IMR-90 (cell line): ENCODE results near the gene SH3BP5. TPM values are rescaled to one million over a fixed set of nuclear protein-coding genes. Genes with fewer than 3 reads are reported as not detected.

ENCODE experiments used
- ATAC-seq: fragments of 200-7000 bp; cut with Tn5 transposase; 2 replicates; pipeline ENCODE4 v1.9.1; 2020; ENCODE audit warnings: low read depth, mild to moderate bottlenecking, moderate library complexity
- BruUV-seq: library from RNA; stranded (reverse); fragments of 400-500 nt; replicated peaks from 2 replicates; lab custom pipeline; 2021; lab: Mats Ljungman, UMichigan
- CTCF ChIA-PET: fragments of 300-600 bp; formaldehyde crosslinking; extraction: SDS; loops from one replicate; lab custom pipeline; 2021; ENCODE audit warnings: antibody characterized with exemption; lab: Yijun Ruan, JAX
- POLR2A ChIA-PET: fragments of 300-600 bp; sonication (Branson Sonifier 250); formaldehyde crosslinking; loops from one replicate; lab custom pipeline; 2022; ENCODE audit warnings: antibody characterized with exemption; ENCODE audit not compliant: unreplicated experiment; lab: Charles Lee
- DNase-seq: peaks from one replicate; pipeline ENCODE4 v3.0.0; 2013
- H2AFZ ChIP-seq: replicated peaks from 2 replicates; pipeline ENCODE3; 2013; ENCODE audit warnings: low read length, mild to moderate bottlenecking; ENCODE audit not compliant: poor library complexity
- H2AK5ac ChIP-seq: 2 replicates; pipeline ENCODE4 v1.6.1; 2013; ENCODE audit warnings: low read depth, low read length, inconsistent platforms
- H2AK9ac ChIP-seq: replicated peaks from 2 replicates; pipeline ENCODE3; 2013; ENCODE audit warnings: mild to moderate bottlenecking, low read depth, low read length, moderate library complexity; ENCODE audit not compliant: poor library complexity
- H2BK120ac ChIP-seq: 2 replicates; pipeline ENCODE4 v1.6.1; 2013; ENCODE audit warnings: low read depth, low read length, inconsistent platforms
- H2BK15ac ChIP-seq: 3 replicates; pipeline ENCODE4 v1.6.1; 2013; ENCODE audit warnings: low read depth, low read length, inconsistent platforms
- H2BK20ac ChIP-seq: 2 replicates; pipeline ENCODE4 v1.6.1; 2013; ENCODE audit warnings: low read depth, mild to moderate bottlenecking, inconsistent platforms, low read length, moderate library complexity
- H2BK5ac ChIP-seq: 2 replicates; pipeline ENCODE4 v1.6.1; 2013; ENCODE audit warnings: mild to moderate bottlenecking, low read depth, low read length, inconsistent platforms; ENCODE audit not compliant: poor library complexity, severe bottlenecking
- H3K14ac ChIP-seq: replicated peaks from 2 replicates; pipeline ENCODE4 v1.6.1; 2013; ENCODE audit warnings: low read depth, low read length, inconsistent platforms
- H3K18ac ChIP-seq: 2 replicates; pipeline ENCODE4 v1.6.1; 2013; ENCODE audit warnings: low read depth, low read length, control low read depth
- H3K23ac ChIP-seq: 2 replicates; pipeline ENCODE4 v1.6.1; 2013; ENCODE audit warnings: low read depth, low read length, inconsistent platforms
- H3K27ac ChIP-seq: 2 replicates; pipeline ENCODE4 v1.5.1; 2013; ENCODE audit warnings: mild to moderate bottlenecking, control low read depth, low read length; ENCODE audit not compliant: insufficient read depth
- H3K27me3 ChIP-seq: 2 replicates; pipeline ENCODE4 v1.6.1; 2013; ENCODE audit warnings: low read length; ENCODE audit not compliant: control insufficient read depth, insufficient read depth
- H3K36me3 ChIP-seq: 2 replicates; pipeline ENCODE4 v1.6.1; 2013; ENCODE audit warnings: low read length, mixed read lengths; ENCODE audit not compliant: control insufficient read depth, insufficient read depth
- H3K4ac ChIP-seq: 2 replicates; pipeline ENCODE4 v1.6.1; 2013; ENCODE audit warnings: low read depth, low read length, inconsistent platforms
- H3K4me1 ChIP-seq: 2 replicates; pipeline ENCODE4 v1.6.1; 2013; ENCODE audit warnings: low read length, mixed read lengths; ENCODE audit not compliant: control insufficient read depth, insufficient read depth
- H3K4me2 ChIP-seq: 2 replicates; pipeline ENCODE4 v1.6.1; 2013; ENCODE audit warnings: low read depth, mild to moderate bottlenecking, control low read depth, low read length, moderate library complexity
- H3K4me3 ChIP-seq: 2 replicates; pipeline ENCODE4 v1.5.1; 2013; ENCODE audit warnings: low read depth, mild to moderate bottlenecking, control low read depth, low read length, moderate library complexity; ENCODE audit not compliant: insufficient read depth
- H3K56ac ChIP-seq: 2 replicates; pipeline ENCODE4 v1.6.1; 2013; ENCODE audit warnings: low read length, inconsistent platforms; ENCODE audit not compliant: insufficient read depth; ENCODE audit errors: extremely low read depth
- H3K79me1 ChIP-seq, 2 experiments: 2 replicates each; pipeline ENCODE4 v1.6.1; 2013; ENCODE audit warnings: low read length in 2 of 2, inconsistent platforms in 1 of 2, low read depth in 1 of 2
- H3K9ac ChIP-seq: 2 replicates; pipeline ENCODE4 v1.6.1; 2013; ENCODE audit warnings: low read depth, low read length, control low read depth
- H3K9me1 ChIP-seq: 2 replicates; pipeline ENCODE4 v1.6.1; 2013; ENCODE audit warnings: low read length, inconsistent platforms; ENCODE audit not compliant: insufficient read depth
- H3K9me3 ChIP-seq: 2 replicates; pipeline ENCODE4 v1.6.1; 2013; ENCODE audit warnings: low read length; ENCODE audit not compliant: control insufficient read depth, insufficient read depth
- H4K20me1 ChIP-seq: 2 replicates; pipeline ENCODE4 v1.6.1; 2013; ENCODE audit warnings: low read length, inconsistent platforms; ENCODE audit not compliant: insufficient read depth
- H4K5ac ChIP-seq: 2 replicates; pipeline ENCODE4 v1.6.1; 2013; ENCODE audit warnings: mild to moderate bottlenecking, low read depth, low read length, control low read depth
- H4K8ac ChIP-seq, 2 experiments: 2 replicates each; pipeline ENCODE4 v1.6.1; 2013; ENCODE audit warnings: low read depth in 2 of 2, low read length in 2 of 2, control low read depth in 1 of 2, inconsistent platforms in 1 of 2
- H4K91ac ChIP-seq: 2 replicates; pipeline ENCODE4 v1.6.1; 2013; ENCODE audit warnings: low read depth, low read length, inconsistent platforms; ENCODE audit not compliant: insufficient read depth
- BHLHE40 ChIP-seq: fragments of 150-350 bp; IDR thresholded peaks from 2 replicates; pipeline ENCODE4 v1.6.1; 2016; ENCODE audit warnings: mild to moderate bottlenecking, low read depth, low read length
- CEBPB ChIP-seq: IDR thresholded peaks from 2 replicates; pipeline ENCODE4 v1.6.1; 2012; ENCODE audit warnings: low read depth, low read length, improper control_type of control experiment
- CHD1 ChIP-seq: IDR thresholded peaks from 2 replicates; pipeline ENCODE4 v1.6.1; 2012; ENCODE audit warnings: low read depth, low read length, improper control_type of control experiment
- CTCF ChIP-seq: conservative IDR thresholded peaks from 2 replicates; pipeline ENCODE4 v1.5.1; 2012; ENCODE audit warnings: mild to moderate bottlenecking, low read depth, low read length, improper control_type of control experiment
- ELK1 ChIP-seq: fragments of 150-350 bp; IDR thresholded peaks from 2 replicates; pipeline ENCODE4 v1.6.1; 2016; ENCODE audit warnings: low read depth, mild to moderate bottlenecking, low read length, moderate library complexity, borderline replicate concordance
- FOS ChIP-seq: fragments of 150-350 bp; IDR thresholded peaks from 2 replicates; pipeline ENCODE4 v1.6.1; 2016; ENCODE audit warnings: low read depth, low read length
- MAFK ChIP-seq: IDR thresholded peaks from 2 replicates; pipeline ENCODE4 v1.6.1; 2012; ENCODE audit warnings: low read depth, low read length, improper control_type of control experiment
- MAZ ChIP-seq: IDR thresholded peaks from 2 replicates; pipeline ENCODE4 v1.6.1; 2012; ENCODE audit warnings: low read depth, mild to moderate bottlenecking, low read length, improper control_type of control experiment, moderate library complexity, borderline replicate concordance
- MXI1 ChIP-seq: IDR thresholded peaks from 2 replicates; pipeline ENCODE4 v1.6.1; 2012; ENCODE audit warnings: low read depth, mild to moderate bottlenecking, low read length, moderate library complexity, borderline replicate concordance
- NFE2L2 ChIP-seq: fragments of 150-350 bp; IDR thresholded peaks from 2 replicates; pipeline ENCODE4 v1.6.1; 2016; ENCODE audit warnings: low read depth, mild to moderate bottlenecking, low read length
- POLR2A ChIP-seq: IDR thresholded peaks from 2 replicates; pipeline ENCODE4 v1.6.1; 2012; ENCODE audit warnings: mild to moderate bottlenecking, low read depth, low read length
- RAD21 ChIP-seq: IDR thresholded peaks from 2 replicates; pipeline ENCODE4 v1.6.1; 2012; ENCODE audit warnings: low read length, improper control_type of control experiment
- RCOR1 ChIP-seq: IDR thresholded peaks from 2 replicates; pipeline ENCODE4 v1.6.1; 2012; ENCODE audit warnings: mild to moderate bottlenecking, low read length, improper control_type of control experiment; ENCODE audit not compliant: insufficient replicate concordance
- RFX5 ChIP-seq: IDR thresholded peaks from 2 replicates; pipeline ENCODE4 v1.8.0; 2012; ENCODE audit warnings: low read depth, mild to moderate bottlenecking, low read length, moderate library complexity
- SMC3 ChIP-seq: fragments of 150-350 bp; IDR thresholded peaks from 2 replicates; pipeline ENCODE4 v1.6.1; 2016; ENCODE audit warnings: low read depth, mild to moderate bottlenecking, antibody characterized with exemption, low read length, moderate library complexity
- USF2 ChIP-seq: fragments of 150-350 bp; IDR thresholded peaks from 2 replicates; pipeline ENCODE4 v1.6.1; 2017; ENCODE audit warnings: mild to moderate bottlenecking, antibody characterized with exemption, low read length, low read depth
- WGBS, 2 experiments: methylation state at CpG; one replicate each; pipeline versions ENCODE4 v1.1.5 to v1.1.7; 2013; ENCODE audit warnings: missing lambda C conversion rate in 2 of 2; ENCODE audit not compliant: insufficient read length in 1 of 2; ENCODE audit errors: extremely low coverage in 2 of 2; 5-methylcytosine and 5-hydroxymethylcytosine counted together
- dilution Hi-C: fragments of 300-500 bp; cut with HindIII; formaldehyde crosslinking; loops from one replicate; pipeline ENCODE4 v1.14.3; 2018; ENCODE audit warnings: low sequenced_read_pairs; ENCODE audit not compliant: unreplicated experiment
- in situ Hi-C: fragments of 300-500 bp; cut with MboI; formaldehyde crosslinking; loops from 3 replicates; pipeline ENCODE4 v1.14.3; 2019; ENCODE audit warnings: low sequenced_read_pairs, inconsistent platforms, mixed read lengths
- intact Hi-C: fragments of 100-400 bp; cut with micrococcal nuclease; formaldehyde crosslinking; loops from 2 replicates; pipeline ENCODE4 v1.10.0; 2022
- polyA plus RNA-seq, 3 experiments: library from polyadenylated mRNA; depleted of rRNA; stranded (reverse); fragments of >200 nt; gene quantifications; 2 replicates each; pipeline ENCODE4 v1.2.3, GENCODE V29; 2012; ENCODE audit warnings: low replicate concordance in 1 of 3
- total RNA-seq: library from RNA; depleted of rRNA; stranded (reverse); fragments of >200 nt; gene quantifications from 2 replicates; pipeline ENCODE4 v1.2.3, GENCODE V29; 2012

Gene SH3BP5
- total and polyA plus RNA-seq, 2 of the 4 experiments (the other 2 are of a cell fraction), result 14.0 to 23.5 TPM

GRCh38 chr3:15318661-15319060 is 13.7 kb downstream of the SH3BP5 start:
- Histone ChIP-seq H3K4me3 (no peak overlapping the region), H2AFZ (no peak overlapping the region), H3K36me3 (no peaks in the 10 kb centered on the region), H2BK5ac (no peak overlapping the region), H2AK5ac (no peak overlapping the region), H3K27me3 (no peaks in the 10 kb centered on the region), H3K27ac (no peak overlapping the region), H4K20me1 (no peaks in the 10 kb centered on the region), H3K23ac (no peak overlapping the region), H2AK9ac (no peak overlapping the region), H4K5ac (no peak overlapping the region), H3K4ac (no peak overlapping the region), H3K4me1 (peaks cover 7% of the 10 kb centered on the region), H3K9me3 (no peaks in the 10 kb centered on the region), H3K56ac (no peak overlapping the region), H3K18ac (no peak overlapping the region), H2BK120ac (no peak overlapping the region), H3K4me2 (no peak overlapping the region), H3K14ac (no peak overlapping the region), H3K9ac (no peak overlapping the region), H4K91ac (no peak overlapping the region), H3K79me1 (peaks cover 3 to 6% of the 10 kb centered on the region in 2 experiments; a peak in 1 of 4 replicates), H2BK20ac (no peak overlapping the region), H3K9me1 (no peaks in the 10 kb centered on the region), H2BK15ac (no peak overlapping the region), H4K8ac (no peak overlapping the region)
- in situ Hi-C loops, result no loop called here
- POLR2A ChIA-PET, result no interaction called here
- no TSS peak for BruUV-seq
- TF ChIP-seq MAFK (no peak), MXI1 (no peak), USF2 (no peak), CTCF (no peak), POLR2A (no peak), RAD21 (no peak), BHLHE40 (no peak), SMC3 (no peak), MAZ (no peak), RFX5 (no peak), ELK1 (no peak), CEBPB (no peak), RCOR1 (no peak), FOS (no peak), NFE2L2 (no peak), CHD1 (no peak)
- ATAC-seq, result no peak
- CTCF ChIA-PET, result no interaction called here
- intact Hi-C loops, result no loop called here
- dilution Hi-C loops, result no loop called here
- no CpG with 5 or more reads among the region's 8 CpGs for whole genome bisulfite sequencing, 2 experiments
- DNase-seq, result no peak
